Loucy (cell line): ENCODE measurements around the gene USP15.

ENCODE experiments used
- CTCF ChIP-seq: fragments of 200-600 bp; sonication (generic); conservative IDR thresholded peaks from 2 replicates; pipeline ENCODE4 v1.5.1; 2014; ENCODE audit warnings: mild to moderate bottlenecking, antibody characterized with exemption, low read length
- EZH2phosphoT487 ChIP-seq: fragments of 200-600 bp; IDR thresholded peaks from 2 replicates; pipeline ENCODE4 v1.6.1; 2018; ENCODE audit warnings: antibody characterized with exemption, mild to moderate bottlenecking, moderate library complexity, borderline replicate concordance

GRCh38 chr12:62361048-62361447 is 100.8 kb downstream of the USP15 start:
- no peak for TF ChIP-seq CTCF
- TF ChIP-seq EZH2phosphoT487, result no peak
